ENCODE data around the gene ARHGAP24. TPM values are rescaled to one million over a fixed set of nuclear protein-coding genes. Genes with fewer than 3 reads are reported as not detected.

Gene ARHGAP24
- total and polyA plus RNA-seq, 2 of the 13 experiments (the other 11 are each of a cell fraction or from before 2014, with no cell fraction given), result 0.07 to 0.55 TPM

DNA sequence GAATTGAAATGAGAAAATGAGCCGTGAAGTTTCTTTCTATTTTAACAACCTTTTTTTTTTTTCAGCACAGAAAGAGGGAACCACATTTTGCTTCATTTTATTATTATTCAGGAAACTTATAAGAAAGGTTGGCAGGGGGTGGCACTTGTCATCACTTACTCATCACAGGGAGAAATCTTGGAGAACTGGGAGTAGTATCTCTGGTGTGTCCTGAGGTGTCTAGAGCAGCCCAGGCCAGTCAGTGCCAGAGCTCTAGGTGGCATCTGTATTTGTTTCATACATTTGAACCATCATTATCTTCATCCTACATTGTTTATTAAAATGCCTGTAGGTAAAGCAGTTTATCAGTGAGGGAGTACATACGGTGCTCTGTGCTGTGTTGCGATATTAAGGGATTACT, 43.8 kb upstream of the ARHGAP24 start (continued):
- TF ChIP-seq, protein P1, sequence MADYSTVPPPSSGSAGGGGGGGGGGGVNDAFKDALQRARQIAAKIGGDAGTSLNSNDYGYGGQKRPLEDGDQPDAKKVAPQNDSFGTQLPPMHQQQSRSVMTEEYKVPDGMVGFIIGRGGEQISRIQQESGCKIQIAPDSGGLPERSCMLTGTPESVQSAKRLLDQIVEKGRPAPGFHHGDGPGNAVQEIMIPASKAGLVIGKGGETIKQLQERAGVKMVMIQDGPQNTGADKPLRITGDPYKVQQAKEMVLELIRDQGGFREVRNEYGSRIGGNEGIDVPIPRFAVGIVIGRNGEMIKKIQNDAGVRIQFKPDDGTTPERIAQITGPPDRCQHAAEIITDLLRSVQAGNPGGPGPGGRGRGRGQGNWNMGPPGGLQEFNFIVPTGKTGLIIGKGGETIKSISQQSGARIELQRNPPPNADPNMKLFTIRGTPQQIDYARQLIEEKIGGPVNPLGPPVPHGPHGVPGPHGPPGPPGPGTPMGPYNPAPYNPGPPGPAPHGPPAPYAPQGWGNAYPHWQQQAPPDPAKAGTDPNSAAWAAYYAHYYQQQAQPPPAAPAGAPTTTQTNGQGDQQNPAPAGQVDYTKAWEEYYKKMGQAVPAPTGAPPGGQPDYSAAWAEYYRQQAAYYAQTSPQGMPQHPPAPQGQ (CRISPR knock-in tag; IDR thresholded peaks at IDR 0.05; ENCODE audit: borderline replicate concordance), result no peak
- TF ChIP-seq ZSCAN29 (CRISPR knock-in tag; conservative IDR thresholded peaks at IDR 0.05) (no peak), RXRB (CRISPR knock-in tag; IDR thresholded peaks at IDR 0.05; ENCODE audit: borderline replicate concordance) (no peak), HOXA5 (CRISPR knock-in tag; IDR thresholded peaks at IDR 0.05) (no peak), ZNF598 (CRISPR knock-in tag; IDR thresholded peaks at IDR 0.05; ENCODE audit: borderline replicate concordance) (no peak)
- TF ChIP-seq, protein P2, sequence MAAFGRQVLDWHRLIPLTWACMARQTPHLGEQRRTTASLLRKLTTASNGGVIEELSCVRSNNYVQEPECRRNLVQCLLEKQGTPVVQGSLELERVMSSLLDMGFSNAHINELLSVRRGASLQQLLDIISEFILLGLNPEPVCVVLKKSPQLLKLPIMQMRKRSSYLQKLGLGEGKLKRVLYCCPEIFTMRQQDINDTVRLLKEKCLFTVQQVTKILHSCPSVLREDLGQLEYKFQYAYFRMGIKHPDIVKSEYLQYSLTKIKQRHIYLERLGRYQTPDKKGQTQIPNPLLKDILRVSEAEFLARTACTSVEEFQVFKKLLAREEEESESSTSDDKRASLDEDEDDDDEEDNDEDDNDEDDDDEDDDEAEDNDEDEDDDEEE (CRISPR knock-in tag; IDR thresholded peaks at IDR 0.05), result no peak
- TF ChIP-seq, protein P3, sequence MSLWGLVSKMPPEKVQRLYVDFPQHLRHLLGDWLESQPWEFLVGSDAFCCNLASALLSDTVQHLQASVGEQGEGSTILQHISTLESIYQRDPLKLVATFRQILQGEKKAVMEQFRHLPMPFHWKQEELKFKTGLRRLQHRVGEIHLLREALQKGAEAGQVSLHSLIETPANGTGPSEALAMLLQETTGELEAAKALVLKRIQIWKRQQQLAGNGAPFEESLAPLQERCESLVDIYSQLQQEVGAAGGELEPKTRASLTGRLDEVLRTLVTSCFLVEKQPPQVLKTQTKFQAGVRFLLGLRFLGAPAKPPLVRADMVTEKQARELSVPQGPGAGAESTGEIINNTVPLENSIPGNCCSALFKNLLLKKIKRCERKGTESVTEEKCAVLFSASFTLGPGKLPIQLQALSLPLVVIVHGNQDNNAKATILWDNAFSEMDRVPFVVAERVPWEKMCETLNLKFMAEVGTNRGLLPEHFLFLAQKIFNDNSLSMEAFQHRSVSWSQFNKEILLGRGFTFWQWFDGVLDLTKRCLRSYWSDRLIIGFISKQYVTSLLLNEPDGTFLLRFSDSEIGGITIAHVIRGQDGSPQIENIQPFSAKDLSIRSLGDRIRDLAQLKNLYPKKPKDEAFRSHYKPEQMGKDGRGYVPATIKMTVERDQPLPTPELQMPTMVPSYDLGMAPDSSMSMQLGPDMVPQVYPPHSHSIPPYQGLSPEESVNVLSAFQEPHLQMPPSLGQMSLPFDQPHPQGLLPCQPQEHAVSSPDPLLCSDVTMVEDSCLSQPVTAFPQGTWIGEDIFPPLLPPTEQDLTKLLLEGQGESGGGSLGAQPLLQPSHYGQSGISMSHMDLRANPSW (CRISPR knock-in tag; IDR thresholded peaks at IDR 0.05; ENCODE audit: borderline replicate concordance), result no peak

All from HepG2 (cell line).